Measurements from ENCODE around the gene FGF7. TPM values are rescaled to one million over a fixed set of nuclear protein-coding genes. Genes with fewer than 3 reads are reported as not detected.
"Not testable (repeated sequence)": the region's sequence is repeated elsewhere in the genome, so short reads cannot be mapped to it uniquely, and the experiment has no call there.

The FGF7 gene
- total and polyA plus RNA-seq, 2 experiments from 2014 or later = 0.03 to 0.08 TPM

GRCh38 chr15:49507261-49507660, 84.2 kb downstream of the FGF7 start:
- no peaks in the 10 kb centered on the region for H3K9me2 ChIP-seq (ENCODE audit: insufficient read depth)
- no peak overlapping the region for H3K4me3 ChIP-seq
- no peaks in the 10 kb centered on the region for H3F3A ChIP-seq (replicated peaks; ENCODE audit: low read depth)
- Mint-ChIP-seq H3K36me3 (ENCODE audit: low read depth) (peaks cover 10% of the 10 kb centered on the region), H3K4me3 (no peak overlapping the region), H3K27ac (no peak overlapping the region), H3K27me3 (ENCODE audit: insufficient read depth, low read depth, poor library complexity) (no peaks in the 10 kb centered on the region), H3K4me1 (no peaks in the 10 kb centered on the region), H3K9me3 (peaks cover 15% of the 10 kb centered on the region)
- no peak for TF ChIP-seq CTCF (conservative IDR thresholded peaks at IDR 0.05; ENCODE audit: low read depth in 2 of 2)
- no peak for TF ChIP-seq POLR2AphosphoS5 (IDR thresholded peaks at IDR 0.05; ENCODE audit: low read depth)
- TF ChIP-seq NANOG (IDR thresholded peaks at IDR 0.05; ENCODE audit: borderline replicate concordance) = no peak
- TF ChIP-seq ZNF114 (CRISPR knock-in tag; IDR thresholded peaks at IDR 0.05) = no peak
- TF ChIP-seq JUNB (IDR thresholded peaks at IDR 0.05; ENCODE audit: unreplicated experiment) = no peak
- no peak for TF ChIP-seq EZH2phosphoT487 (IDR thresholded peaks at IDR 0.05; ENCODE audit: unreplicated experiment)
- no peak for TF ChIP-seq ZNF462 (CRISPR knock-in tag; IDR thresholded peaks at IDR 0.05)
- TF ChIP-seq STAT1 (IDR thresholded peaks at IDR 0.05; ENCODE audit: unreplicated experiment) = no peak
- no peak for TF ChIP-seq ETS1 (IDR thresholded peaks at IDR 0.05)
- TF ChIP-seq ZNF331 (CRISPR knock-in tag; IDR thresholded peaks at IDR 0.05; ENCODE audit: low read depth) = no peak
- TF ChIP-seq CREB1 (CRISPR knock-in tag; IDR thresholded peaks at IDR 0.05; ENCODE audit: low read depth) = no peak
- no peaks in the 10 kb centered on the region for H4K20me1 ChIP-seq (replicated peaks; ENCODE audit: insufficient read depth)
- ATAC-seq (no peak), DNase-seq (ENCODE audit: low spot score) (no peak)
- no peaks in the 10 kb centered on the region for H3K27me3 ChIP-seq (ENCODE audit: insufficient read depth)
- no peaks in the 10 kb centered on the region for H3K79me2 ChIP-seq (replicated peaks; ENCODE audit: insufficient read depth)
- H2AFZ ChIP-seq = no peak overlapping the region
- H3K4me1 ChIP-seq (ENCODE audit: insufficient read depth) = no peaks in the 10 kb centered on the region
- no peaks in the 10 kb centered on the region for H3K36me3 ChIP-seq (ENCODE audit: insufficient read depth)
- H3K4me2 ChIP-seq = no peak overlapping the region
- H3K27ac ChIP-seq (ENCODE audit: low read depth) = no peak overlapping the region

GRCh38 chr15:49512739-49513138, 89.7 kb downstream of the FGF7 start:
- H3K27me3 ChIP-seq (ENCODE audit: insufficient read depth); H2AFZ ChIP-seq; H3K9me3 Mint-ChIP-seq; H3K4me3 Mint-ChIP-seq; H3K4me3 ChIP-seq; H3K27ac ChIP-seq (ENCODE audit: low read depth); H3K79me2 ChIP-seq (replicated peaks; ENCODE audit: insufficient read depth); H3F3A ChIP-seq (replicated peaks; ENCODE audit: low read depth); H4K20me1 ChIP-seq (replicated peaks; ENCODE audit: insufficient read depth); H3K4me1 Mint-ChIP-seq; H3K9me2 ChIP-seq (ENCODE audit: insufficient read depth); H3K36me3 Mint-ChIP-seq (ENCODE audit: low read depth); DNase-seq (ENCODE audit: low spot score); H3K4me2 ChIP-seq; H3K27ac Mint-ChIP-seq; H3K27me3 Mint-ChIP-seq (ENCODE audit: insufficient read depth, low read depth, poor library complexity); H3K4me1 ChIP-seq (ENCODE audit: insufficient read depth); H3K36me3 ChIP-seq (ENCODE audit: insufficient read depth); ATAC-seq: not testable (repeated sequence)
